ENCODE data around the gene LRRC14B.
"Not testable (repeated sequence)": the region's sequence is repeated elsewhere in the genome, so short reads cannot be mapped to it uniquely, and the experiment has no call there.

Gene LRRC14B

GRCh38 chr5:192970-193831 lies 1.9 kb downstream of the LRRC14B start:
- DNase-seq (ENCODE audit: low read depth), result no peak

GRCh38 chr5:194102-194501 lies 2.8 kb downstream of the LRRC14B start:
- no peak for DNase-seq (ENCODE audit: low read depth)

DNA sequence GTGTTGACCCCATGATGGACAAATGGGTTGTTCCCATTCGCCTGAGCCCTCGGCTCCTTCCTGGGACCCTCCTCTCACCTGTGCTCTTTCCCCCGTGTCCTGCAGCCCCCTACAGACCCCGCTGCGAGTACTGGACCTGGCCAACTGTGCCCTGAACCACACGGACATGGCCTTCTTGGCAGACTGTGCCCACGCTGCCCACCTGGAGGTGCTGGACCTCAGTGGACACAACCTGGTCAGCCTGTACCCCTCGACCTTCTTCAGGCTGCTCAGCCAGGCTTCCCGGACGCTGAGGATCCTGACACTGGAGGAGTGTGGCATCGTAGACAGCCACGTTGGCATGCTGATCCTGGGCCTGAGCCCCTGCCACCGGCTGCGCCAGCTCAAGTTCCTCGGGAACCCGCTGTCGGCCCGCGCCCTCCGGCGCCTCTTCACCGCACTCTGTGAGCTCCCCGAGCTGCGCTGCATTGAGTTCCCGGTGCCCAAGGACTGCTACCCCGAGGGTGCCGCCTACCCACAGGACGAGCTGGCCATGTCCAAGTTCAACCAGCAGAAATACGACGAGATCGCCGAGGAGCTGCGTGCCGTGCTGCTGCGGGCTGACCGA lies 3.4 kb downstream of the LRRC14B start:
- DNase-seq (ENCODE audit: low read depth), result no peak

DNA sequence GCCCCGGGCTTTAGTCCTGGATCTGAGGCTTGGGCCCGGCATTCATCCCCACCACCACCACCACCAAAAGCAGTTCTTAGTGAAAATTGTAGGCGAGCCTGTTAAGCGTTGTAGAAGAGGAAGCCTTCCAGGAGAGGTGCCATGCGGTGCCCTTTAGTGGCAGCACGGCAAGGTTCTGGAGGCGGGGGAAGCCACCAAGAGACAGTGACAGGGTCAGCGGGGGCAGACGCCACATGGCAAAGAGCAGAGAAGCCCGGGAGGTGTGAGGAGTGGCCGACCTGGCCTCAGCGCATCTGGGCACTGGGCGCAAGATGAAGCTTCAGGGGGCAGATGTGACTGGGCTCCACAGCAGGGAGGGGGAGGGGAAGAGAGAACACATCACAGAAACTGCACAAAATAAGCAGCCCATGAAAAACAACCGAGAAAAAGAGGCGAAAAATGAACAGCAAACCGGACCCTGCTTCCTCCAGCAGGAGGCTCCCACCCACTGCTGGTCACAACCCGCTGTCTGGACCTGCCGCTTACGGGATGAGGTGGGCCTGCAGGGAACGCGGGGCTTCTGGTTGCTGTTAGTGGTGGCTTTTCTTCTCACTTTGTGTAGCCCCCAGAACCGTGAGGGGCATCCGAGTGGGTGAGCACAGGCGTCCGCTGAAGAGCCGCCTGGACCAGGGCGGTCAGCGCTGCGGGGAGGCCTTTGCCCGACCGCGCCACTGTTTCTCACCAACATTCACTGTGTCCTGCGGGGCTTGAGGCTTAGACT lies 4.3 kb downstream of the LRRC14B start:
- no peak for DNase-seq (ENCODE audit: low read depth)

DNA sequence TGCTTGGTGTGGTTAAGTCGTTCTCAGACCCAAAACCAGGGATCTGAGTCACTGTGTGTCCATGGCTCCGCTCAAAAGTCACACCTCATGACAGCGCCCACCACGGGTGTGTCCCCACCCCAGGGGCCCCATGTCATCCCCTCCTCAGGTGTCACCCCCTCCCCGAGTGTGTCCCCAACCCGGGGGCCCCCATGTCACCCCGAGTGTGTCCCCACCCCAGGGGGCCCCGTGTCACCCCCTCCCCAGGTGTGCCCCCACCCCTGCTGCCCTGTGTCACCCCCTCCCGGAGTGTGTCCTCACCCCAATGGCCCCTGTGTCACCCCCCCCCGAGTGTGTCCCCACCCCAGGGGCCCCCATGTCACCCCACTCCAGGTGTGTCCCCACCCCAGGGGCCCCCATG lies 5.1 kb downstream of the LRRC14B start:
- no peak for DNase-seq (ENCODE audit: low read depth)

- not testable (repeated sequence) for DNase-seq (ENCODE audit: low read depth)
Measured at GRCh38 chr5:197031-197430, 5.7 kb downstream of the LRRC14B start.

DNA sequence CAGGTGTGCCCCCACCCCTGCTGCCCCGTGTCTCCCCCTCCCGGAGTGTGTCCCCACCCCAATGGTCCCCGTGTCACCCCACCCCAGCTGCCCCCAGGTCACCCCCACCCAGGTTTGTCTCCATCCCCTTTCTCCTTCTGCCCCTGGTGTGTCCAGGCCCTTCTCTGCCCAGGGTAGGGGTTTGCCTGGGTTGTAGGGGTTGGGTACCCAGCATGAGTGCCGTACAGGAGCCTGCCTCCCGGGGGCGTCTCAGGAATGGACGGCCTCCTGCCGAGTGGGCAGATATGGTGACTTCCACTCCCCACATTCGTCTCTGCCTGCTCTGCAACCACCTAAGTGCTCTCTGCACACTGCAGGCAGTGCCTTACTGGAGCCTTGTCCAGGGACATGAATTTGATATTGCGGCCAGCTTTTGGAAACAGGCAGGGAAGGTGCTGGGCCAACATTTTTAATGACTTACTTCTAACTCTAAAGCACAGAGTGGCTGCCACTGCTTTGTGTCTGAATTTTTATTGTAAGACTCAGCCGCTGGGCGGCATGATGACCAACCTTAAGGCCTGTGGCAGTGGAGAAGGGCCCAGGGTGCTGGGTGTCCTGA lies 6.7 kb downstream of the LRRC14B start:
- no peak for DNase-seq (ENCODE audit: low read depth)

GRCh38 chr5:198516-199196 lies 7.4 kb downstream of the LRRC14B start:
- DNase-seq (ENCODE audit: low read depth), result no peak

- DNase-seq (ENCODE audit: low read depth), result no peak
Measured at GRCh38 chr5:199197-199949, 8.1 kb downstream of the LRRC14B start.

- DNase-seq (ENCODE audit: low read depth), result no peak
Measured at GRCh38 chr5:199950-200645, 8.8 kb downstream of the LRRC14B start.

- no peak for DNase-seq (ENCODE audit: low read depth)
Measured at GRCh38 chr5:200985-201384, 9.7 kb downstream of the LRRC14B start.

DNA sequence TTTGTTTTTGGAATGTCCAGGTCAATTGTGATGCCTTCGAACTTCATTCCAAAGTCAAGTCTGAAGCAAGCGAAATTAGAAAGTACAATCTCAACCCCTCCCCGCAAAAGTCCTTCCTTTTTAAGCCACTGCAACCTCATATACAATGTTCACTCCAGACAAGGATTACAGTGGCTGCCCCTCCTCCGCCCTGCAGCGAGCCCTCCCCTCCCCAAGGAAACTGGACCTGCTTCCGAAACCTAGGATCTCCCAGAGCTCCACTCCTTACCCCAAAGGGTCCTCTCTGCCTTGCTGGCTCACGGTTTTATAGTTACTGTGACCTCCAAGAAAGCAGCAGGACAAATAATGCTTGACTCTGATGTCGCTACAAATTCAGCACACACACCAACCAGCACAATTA lies 10.4 kb downstream of the LRRC14B start:
- DNase-seq (ENCODE audit: low read depth), result no peak

- DNase-seq (ENCODE audit: low read depth), result no peak
Measured at GRCh38 chr5:203246-203930, 12.1 kb downstream of the LRRC14B start.

GRCh38 chr5:204001-204400 lies 12.7 kb downstream of the LRRC14B start:
- no peak for DNase-seq (ENCODE audit: low read depth)

- DNase-seq (ENCODE audit: low read depth), result no peak
Measured at GRCh38 chr5:204462-204861, 13.2 kb downstream of the LRRC14B start.

DNA sequence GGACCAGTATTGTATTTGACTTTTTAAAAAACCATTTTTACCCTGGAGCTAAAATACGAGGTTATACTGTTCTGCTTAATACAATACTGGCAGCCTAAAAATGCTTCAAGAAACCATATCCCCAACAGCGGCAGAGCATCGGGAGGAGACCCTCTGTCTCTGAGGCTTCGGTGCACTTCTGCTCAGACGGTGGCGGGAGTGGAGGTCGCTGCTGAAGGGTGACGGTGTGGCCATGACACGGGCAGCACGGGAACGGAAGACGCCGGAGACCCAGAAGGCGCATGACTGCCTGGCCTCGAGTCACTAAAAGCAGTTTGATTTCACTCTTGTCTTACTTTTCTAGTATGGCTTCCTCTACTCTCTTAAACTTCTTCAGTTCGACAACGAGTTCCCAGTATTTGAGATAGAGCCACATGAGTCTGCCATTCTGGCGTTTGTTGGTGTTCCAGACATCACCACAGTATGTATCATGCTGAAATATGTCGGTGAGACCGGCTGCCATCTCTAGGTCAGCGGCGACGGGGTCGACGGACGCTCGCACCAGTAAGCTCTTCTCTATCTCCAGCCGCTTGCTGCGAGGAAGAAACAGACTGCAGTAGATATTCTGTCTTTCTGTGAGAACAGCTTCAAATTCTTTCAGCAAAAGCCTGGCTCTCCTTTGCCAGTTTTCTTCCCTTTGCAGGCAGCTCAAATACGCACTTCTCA lies 13.8 kb downstream of the LRRC14B start:
- no peak for DNase-seq (ENCODE audit: low read depth)

- no peak for DNase-seq (ENCODE audit: low read depth)
Measured at GRCh38 chr5:206406-206805, 15.1 kb downstream of the LRRC14B start.

GRCh38 chr5:206927-207536 lies 15.7 kb downstream of the LRRC14B start:
- DNase-seq (ENCODE audit: low read depth), result no peak

- DNase-seq (ENCODE audit: low read depth), result no peak
Measured at GRCh38 chr5:207599-207998, 16.3 kb downstream of the LRRC14B start.

All from fibroblast of the conjunctiva (primary cell).